Mesenchymal stem cell (in vitro differentiated cells and primary cell): ENCODE data around the gene POT1.

Experiments
- DNase-seq: peaks from one replicate; pipeline ENCODE4 v3.0.0-alpha.2; 2013
- H2AFZ ChIP-seq: one replicate; pipeline ENCODE4 v1.6.1; 2013; ENCODE audit warnings: low read depth, mild to moderate bottlenecking, control low read depth, inconsistent platforms, low read length, moderate library complexity
- H2AK5ac ChIP-seq: 2 replicates; pipeline ENCODE4 v1.6.1; 2013; ENCODE audit warnings: low read length, moderate library complexity, mild to moderate bottlenecking, inconsistent platforms; ENCODE audit not compliant: severe bottlenecking
- H2BK120ac ChIP-seq: one replicate; pipeline ENCODE4 v1.6.1; 2013; ENCODE audit warnings: low read depth, mild to moderate bottlenecking, inconsistent platforms, low read length, moderate library complexity
- H2BK12ac ChIP-seq, 2 experiments: one replicate each; pipeline ENCODE4 v1.6.1; 2013; ENCODE audit warnings: inconsistent platforms in 2 of 2, low read length in 2 of 2, mild to moderate bottlenecking in 2 of 2, moderate library complexity in 2 of 2, control low read depth in 1 of 2
- H2BK15ac ChIP-seq: one replicate; pipeline ENCODE4 v1.6.1; 2013; ENCODE audit warnings: mild to moderate bottlenecking, low read depth, inconsistent platforms; ENCODE audit not compliant: poor library complexity, severe bottlenecking
- H2BK5ac ChIP-seq: 2 replicates; pipeline ENCODE4 v1.6.1; 2013; ENCODE audit warnings: low read depth, mild to moderate bottlenecking, low read length, control low read depth, inconsistent platforms; ENCODE audit not compliant: poor library complexity, severe bottlenecking
- H3K14ac ChIP-seq, 2 experiments: one replicate each; pipeline ENCODE4 v1.6.1; 2013; ENCODE audit warnings: inconsistent platforms in 2 of 2, low read length in 2 of 2, control low read depth in 1 of 2, mild to moderate bottlenecking in 1 of 2, moderate library complexity in 1 of 2
- H3K18ac ChIP-seq, 2 experiments: one replicate each; pipeline ENCODE4 v1.6.1; 2013; ENCODE audit warnings: inconsistent platforms in 2 of 2, low read length in 2 of 2, control low read depth in 1 of 2, low read depth in 1 of 2, mild to moderate bottlenecking in 1 of 2
- H3K23ac ChIP-seq, 2 experiments: one replicate each; pipeline ENCODE4 v1.6.1; 2013; ENCODE audit warnings: inconsistent platforms in 2 of 2, low read length in 2 of 2, mild to moderate bottlenecking in 2 of 2, moderate library complexity in 2 of 2, control low read depth in 1 of 2
- H3K27ac ChIP-seq: 2 replicates; pipeline ENCODE4 v1.5.1; 2013; ENCODE audit warnings: mild to moderate bottlenecking, moderate library complexity, low read length, control low read depth, inconsistent platforms; ENCODE audit not compliant: poor library complexity, severe bottlenecking
- H3K27me3 ChIP-seq, 2 experiments: 2 replicates each; pipeline versions ENCODE4 v1.6.1 to v1.7.0; 2013; ENCODE audit warnings: low read length in 2 of 2, mild to moderate bottlenecking in 2 of 2, moderate library complexity in 2 of 2, control low read depth in 1 of 2, inconsistent platforms in 1 of 2; ENCODE audit not compliant: control insufficient read depth in 1 of 2, insufficient read depth in 1 of 2
- H3K36me3 ChIP-seq, 2 experiments: 2 replicates each; pipeline versions ENCODE4 v1.6.1 to v1.7.0; 2013; ENCODE audit warnings: low read length in 2 of 2, control low read depth in 1 of 2, inconsistent platforms in 1 of 2, low read depth in 1 of 2, mild to moderate bottlenecking in 1 of 2; ENCODE audit not compliant: insufficient read depth in 2 of 2, control insufficient read depth in 1 of 2
- H3K4ac ChIP-seq, 2 experiments: one replicate each; pipeline ENCODE4 v1.6.1; 2013; ENCODE audit warnings: inconsistent platforms in 2 of 2, low read length in 2 of 2, mild to moderate bottlenecking in 2 of 2, moderate library complexity in 2 of 2, control low read depth in 1 of 2, low read depth in 1 of 2
- H3K4me1 ChIP-seq: 2 replicates; pipeline ENCODE4 v1.6.1; 2013; ENCODE audit warnings: low read depth, low read length, control low read depth; ENCODE audit not compliant: control insufficient read depth, insufficient read depth
- H3K4me2 ChIP-seq: 2 replicates; pipeline ENCODE4 v1.6.1; 2013; ENCODE audit warnings: low read length, mild to moderate bottlenecking, inconsistent platforms; ENCODE audit not compliant: poor library complexity, severe bottlenecking
- H3K4me3 ChIP-seq, 2 experiments: 2 replicates each; pipeline versions ENCODE4 v1.5.1 to v1.7.0; 2013; ENCODE audit warnings: low read length in 2 of 2, mild to moderate bottlenecking in 2 of 2, control low read depth in 1 of 2, low read depth in 1 of 2; ENCODE audit not compliant: insufficient read depth in 1 of 2
- H3K79me1 ChIP-seq: replicated peaks from 2 replicates; pipeline ENCODE4 v1.6.1; 2013; ENCODE audit warnings: mild to moderate bottlenecking, control low read depth, low read length, inconsistent platforms; ENCODE audit not compliant: poor library complexity, severe bottlenecking
- H3K9ac ChIP-seq: 2 replicates; pipeline ENCODE4 v1.7.0; 2013; ENCODE audit warnings: mild to moderate bottlenecking, low read length, moderate library complexity
- H3K9me3 ChIP-seq: 2 replicates; pipeline ENCODE4 v1.7.0; 2013; ENCODE audit warnings: mild to moderate bottlenecking, low read length; ENCODE audit not compliant: control insufficient read depth
- H4K8ac ChIP-seq: one replicate; pipeline ENCODE4 v1.6.1; 2013; ENCODE audit warnings: inconsistent platforms, mild to moderate bottlenecking, low read length, moderate library complexity
- H4K91ac ChIP-seq: one replicate; pipeline ENCODE4 v1.6.1; 2013; ENCODE audit warnings: mild to moderate bottlenecking, low read length, inconsistent platforms
- WGBS: methylation state at CpG from one replicate; pipeline ENCODE4 v1.1.7; 2013; ENCODE audit warnings: mixed read lengths; 5-methylcytosine and 5-hydroxymethylcytosine counted together

Gene POT1

GRCh38 chr7:124810605-124811004 lies 119.0 kb downstream of the POT1 start:
- Histone ChIP-seq H3K23ac (no peak overlapping the region), H2AK5ac (no peak overlapping the region), H3K14ac (no peak overlapping the region), H3K4me3 (no peak overlapping the region), H3K9ac (no peak overlapping the region), H4K91ac (no peak overlapping the region), H4K8ac (no peak overlapping the region), H2BK15ac (no peak overlapping the region), H3K27ac (no peak overlapping the region), H3K27me3 (no peaks in the 10 kb centered on the region), H3K4me2 (no peak overlapping the region), H3K79me1 (no peaks in the 10 kb centered on the region), H2AFZ (no peak overlapping the region), H2BK120ac (no peak overlapping the region), H3K36me3 (no peaks in the 10 kb centered on the region), H3K18ac (no peak overlapping the region), H3K9me3 (no peaks in the 10 kb centered on the region), H2BK12ac (no peak overlapping the region), H3K4ac (no peak overlapping the region), H2BK5ac (no peak overlapping the region), H3K4me1 (no peaks in the 10 kb centered on the region)
- no peak for DNase-seq
- 44% methylated on average over 1 of the region's 3 CpGs for WGBS

- no peak overlapping the region for H3K9ac ChIP-seq
- H3K79me1 ChIP-seq: no peaks in the 10 kb centered on the region
These were observed 121.4 kb downstream of the POT1 start for GRCh38 chr7:124808206-124808605.

GRCh38 chr7:124801330-124801895 lies 128.2 kb downstream of the POT1 start:
- Histone ChIP-seq H3K18ac (no peak overlapping the region), H3K4me2 (no peak overlapping the region), H2BK5ac (no peak overlapping the region), H2BK120ac (no peak overlapping the region), H3K4me1 (no peaks in the 10 kb centered on the region), H3K23ac (no peak overlapping the region), H3K36me3 (no peaks in the 10 kb centered on the region), H3K4ac (no peak overlapping the region), H2AFZ (no peak overlapping the region), H3K14ac (no peak overlapping the region), H3K9ac (no peak overlapping the region), H3K4me3 (no peak overlapping the region), H2AK5ac (no peak overlapping the region), H3K79me1 (no peaks in the 10 kb centered on the region), H3K9me3 (no peaks in the 10 kb centered on the region), H4K91ac (no peak overlapping the region), H3K27me3 (no peaks in the 10 kb centered on the region), H2BK12ac (no peak overlapping the region), H3K27ac (no peak overlapping the region), H2BK15ac (no peak overlapping the region), H4K8ac (no peak overlapping the region)
- no peak for DNase-seq
- WGBS: no CpG with 5 or more reads among the region's 1 CpG

More at GRCh38 chr7:124808206-124808605, 121.4 kb downstream of the POT1 start:
- H3K27me3 ChIP-seq: no peaks in the 10 kb centered on the region
- H3K18ac ChIP-seq: no peak overlapping the region
- no peak overlapping the region for H3K23ac ChIP-seq
- DNase-seq: no peak
- H4K8ac ChIP-seq: no peak overlapping the region
- no peak overlapping the region for H2BK15ac ChIP-seq
- H2BK5ac ChIP-seq: no peak overlapping the region
- H3K36me3 ChIP-seq: no peaks in the 10 kb centered on the region
- no peak overlapping the region for H2AK5ac ChIP-seq
- H3K4ac ChIP-seq: no peak overlapping the region
- H4K91ac ChIP-seq: no peak overlapping the region
- H2BK120ac ChIP-seq: no peak overlapping the region
- H3K14ac ChIP-seq: no peak overlapping the region
- no peaks in the 10 kb centered on the region for H3K4me1 ChIP-seq
- H2BK12ac ChIP-seq: no peak overlapping the region
- WGBS: 96% methylated on average over 4 of the region's 5 CpGs
- H3K4me2 ChIP-seq: no peak overlapping the region
- no peak overlapping the region for H3K4me3 ChIP-seq
- no peak overlapping the region for H3K27ac ChIP-seq
- H3K9me3 ChIP-seq: no peaks in the 10 kb centered on the region
- H2AFZ ChIP-seq: no peak overlapping the region

DNA sequence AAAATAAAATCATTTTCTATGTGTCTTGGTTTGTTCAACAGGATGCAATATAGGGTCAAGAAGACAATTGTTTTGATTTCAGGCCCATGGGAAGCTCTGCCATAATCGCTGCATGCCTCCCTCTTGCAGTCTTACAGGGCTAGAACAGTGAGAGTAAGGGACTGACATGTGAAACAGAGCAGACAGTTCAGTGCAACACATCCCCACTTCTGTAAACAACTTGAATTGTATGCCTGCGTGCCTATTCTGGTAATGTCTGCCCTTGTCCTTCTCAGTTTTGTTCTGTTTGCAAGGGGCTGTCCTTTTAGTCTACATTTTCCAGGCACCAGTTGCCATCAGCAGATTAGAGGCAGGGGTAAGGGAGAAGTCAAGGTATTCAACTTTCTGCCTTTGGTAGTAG lies 129.2 kb downstream of the POT1 start:
- Histone ChIP-seq H3K27ac (no peak overlapping the region), H3K4me1 (no peaks in the 10 kb centered on the region), H3K27me3 (no peaks in the 10 kb centered on the region)

More for the DNA sequence above, 129.2 kb downstream of the POT1 start:
- H3K4me2 ChIP-seq: no peak overlapping the region
- no peaks in the 10 kb centered on the region for H3K9me3 ChIP-seq
- H3K4ac ChIP-seq: peak overlapping the region in 1 of 2 experiments; percentile 13
- H3K18ac ChIP-seq: peak overlapping the region in 1 of 2 experiments; percentile 75
- peak overlapping the region in 1 of 2 experiments; percentile 9 for H2BK12ac ChIP-seq
- H3K79me1 ChIP-seq: no peaks in the 10 kb centered on the region
- H3K36me3 ChIP-seq: no peaks in the 10 kb centered on the region
- H2BK120ac ChIP-seq: no peak overlapping the region
- peak; percentile 68 for DNase-seq
- H3K9ac ChIP-seq: no peak overlapping the region
- H4K8ac ChIP-seq: peak overlapping the region; percentile 27
- no peak overlapping the region for H3K23ac ChIP-seq
- no peak overlapping the region for H2BK15ac ChIP-seq
- H3K4me3 ChIP-seq: no peak overlapping the region
- H3K14ac ChIP-seq: no peak overlapping the region
- H4K91ac ChIP-seq: no peak overlapping the region
- H2AFZ ChIP-seq: peak overlapping the region; percentile 47
- H2BK5ac ChIP-seq: no peak overlapping the region
- H2AK5ac ChIP-seq: no peak overlapping the region
- WGBS: 5% methylated on average over 2 of the region's 2 CpGs
